ENCODE data around the gene ZSCAN18.

Gene ZSCAN18

DNA sequence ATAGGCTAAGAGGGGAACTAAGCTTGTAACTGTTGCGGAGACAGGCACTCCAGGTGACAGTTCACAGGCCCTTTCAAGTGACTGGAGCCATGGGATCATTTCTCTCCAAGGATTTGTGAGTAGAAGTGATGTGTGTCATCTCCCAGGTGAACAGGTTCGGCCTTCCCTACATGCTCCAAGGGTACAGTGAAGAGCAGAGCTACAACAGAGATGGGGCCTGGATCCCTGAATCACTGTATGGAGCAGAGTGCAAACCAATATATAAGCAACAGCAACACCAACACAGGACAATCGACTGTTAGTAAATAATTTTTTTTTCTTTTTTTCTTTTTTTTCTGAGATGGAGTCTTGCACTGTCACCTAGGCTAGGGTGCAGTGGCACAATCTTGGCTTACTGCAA, 15.0 kb downstream of the ZSCAN18 start:
- ATAC-seq (ENCODE audit: low read depth) (no peak), DNase-seq (ENCODE audit: low spot score) (no peak)
- Histone ChIP-seq H3K36me3 (ENCODE audit: low read depth) (no peaks in the 10 kb centered on the region), H3K4me3 (ENCODE audit: severe bottlenecking) (no peak overlapping the region), H3K27ac (ENCODE audit: poor library complexity, severe bottlenecking) (no peak overlapping the region), H3K27me3 (ENCODE audit: insufficient read depth, poor library complexity, severe bottlenecking) (no peaks in the 10 kb centered on the region), H3K4me1 (ENCODE audit: insufficient read depth, poor library complexity, severe bottlenecking) (no peaks in the 10 kb centered on the region), H3K9me3 (ENCODE audit: severe bottlenecking) (peaks cover 15% of the 10 kb centered on the region)
- TF ChIP-seq, protein P1, sequence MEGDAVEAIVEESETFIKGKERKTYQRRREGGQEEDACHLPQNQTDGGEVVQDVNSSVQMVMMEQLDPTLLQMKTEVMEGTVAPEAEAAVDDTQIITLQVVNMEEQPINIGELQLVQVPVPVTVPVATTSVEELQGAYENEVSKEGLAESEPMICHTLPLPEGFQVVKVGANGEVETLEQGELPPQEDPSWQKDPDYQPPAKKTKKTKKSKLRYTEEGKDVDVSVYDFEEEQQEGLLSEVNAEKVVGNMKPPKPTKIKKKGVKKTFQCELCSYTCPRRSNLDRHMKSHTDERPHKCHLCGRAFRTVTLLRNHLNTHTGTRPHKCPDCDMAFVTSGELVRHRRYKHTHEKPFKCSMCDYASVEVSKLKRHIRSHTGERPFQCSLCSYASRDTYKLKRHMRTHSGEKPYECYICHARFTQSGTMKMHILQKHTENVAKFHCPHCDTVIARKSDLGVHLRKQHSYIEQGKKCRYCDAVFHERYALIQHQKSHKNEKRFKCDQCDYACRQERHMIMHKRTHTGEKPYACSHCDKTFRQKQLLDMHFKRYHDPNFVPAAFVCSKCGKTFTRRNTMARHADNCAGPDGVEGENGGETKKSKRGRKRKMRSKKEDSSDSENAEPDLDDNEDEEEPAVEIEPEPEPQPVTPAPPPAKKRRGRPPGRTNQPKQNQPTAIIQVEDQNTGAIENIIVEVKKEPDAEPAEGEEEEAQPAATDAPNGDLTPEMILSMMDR (IDR thresholded peaks at IDR 0.05; ENCODE audit: poor library complexity, severe bottlenecking), result no peak

DNA sequence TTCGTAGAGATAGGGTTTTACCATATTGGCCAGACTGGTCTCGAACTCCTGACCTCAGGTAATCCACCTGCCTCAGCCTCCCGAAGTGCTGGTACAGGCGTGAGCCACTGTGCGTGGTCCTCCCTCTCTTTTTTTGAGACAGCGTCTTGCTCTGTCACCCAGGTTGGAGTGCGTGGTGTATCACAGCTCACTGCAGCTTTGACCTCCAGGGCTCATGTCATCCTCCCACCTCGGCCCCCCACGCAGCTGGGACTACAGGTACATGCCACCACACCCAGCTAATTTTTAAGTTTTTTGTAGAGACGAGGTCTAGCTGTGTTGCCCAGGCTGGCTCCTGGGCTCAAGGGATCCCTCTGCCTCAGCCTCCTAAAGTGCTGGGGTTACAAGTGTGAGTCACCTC, 18.2 kb downstream of the ZSCAN18 start:
- no peaks in the 10 kb centered on the region for H3K36me3 ChIP-seq (ENCODE audit: low read depth)
- H3K4me1 ChIP-seq (ENCODE audit: insufficient read depth, poor library complexity, severe bottlenecking), result no peaks in the 10 kb centered on the region
- no peak overlapping the region for H3K27ac ChIP-seq (ENCODE audit: poor library complexity, severe bottlenecking)
- H3K9me3 ChIP-seq (ENCODE audit: severe bottlenecking), result peaks cover 9% of the 10 kb centered on the region
- DNase-seq (ENCODE audit: low spot score) (no peak), ATAC-seq (ENCODE audit: low read depth) (no peak)
- no peaks in the 10 kb centered on the region for H3K27me3 ChIP-seq (ENCODE audit: insufficient read depth, poor library complexity, severe bottlenecking)
- no peak overlapping the region for H3K4me3 ChIP-seq (ENCODE audit: severe bottlenecking)
- TF ChIP-seq, protein P1 (IDR thresholded peaks at IDR 0.05; ENCODE audit: poor library complexity, severe bottlenecking), result no peak

DNA sequence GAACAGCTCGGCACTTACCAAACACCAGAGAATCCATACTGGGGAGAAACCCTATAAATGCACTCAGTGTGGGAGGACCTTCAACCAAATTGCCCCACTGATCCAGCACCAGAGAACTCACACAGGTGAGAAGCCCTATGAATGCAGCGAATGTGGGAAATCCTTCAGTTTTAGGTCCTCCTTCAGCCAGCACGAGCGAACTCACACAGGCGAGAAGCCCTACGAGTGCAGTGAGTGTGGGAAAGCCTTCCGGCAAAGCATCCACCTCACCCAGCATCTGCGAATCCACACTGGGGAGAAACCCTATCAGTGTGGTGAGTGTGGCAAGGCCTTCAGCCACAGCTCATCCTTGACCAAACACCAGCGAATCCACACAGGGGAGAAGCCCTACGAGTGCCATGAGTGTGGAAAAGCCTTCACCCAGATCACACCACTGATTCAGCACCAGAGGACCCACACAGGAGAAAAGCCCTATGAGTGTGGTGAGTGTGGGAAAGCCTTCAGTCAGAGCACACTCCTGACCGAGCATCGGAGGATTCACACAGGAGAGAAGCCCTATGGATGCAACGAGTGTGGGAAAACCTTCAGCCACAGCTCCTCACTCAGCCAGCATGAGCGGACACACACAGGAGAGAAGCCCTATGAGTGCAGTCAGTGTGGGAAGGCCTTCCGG, 30.7 kb downstream of the ZSCAN18 start:
- peaks cover 20% of the 10 kb centered on the region for H3K9me3 ChIP-seq (ENCODE audit: severe bottlenecking)
- no peak overlapping the region for H3K27ac ChIP-seq (ENCODE audit: poor library complexity, severe bottlenecking)
- H3K4me1 ChIP-seq (ENCODE audit: insufficient read depth, poor library complexity, severe bottlenecking), result no peaks in the 10 kb centered on the region
- TF ChIP-seq, protein P1 (IDR thresholded peaks at IDR 0.05; ENCODE audit: poor library complexity, severe bottlenecking), result no peak
- ATAC-seq (ENCODE audit: low read depth) (no peak), DNase-seq (ENCODE audit: low spot score) (no peak)
- no peak overlapping the region for H3K4me3 ChIP-seq (ENCODE audit: severe bottlenecking)
- no peaks in the 10 kb centered on the region for H3K36me3 ChIP-seq (ENCODE audit: low read depth)
- no peaks in the 10 kb centered on the region for H3K27me3 ChIP-seq (ENCODE audit: insufficient read depth, poor library complexity, severe bottlenecking)

DNA sequence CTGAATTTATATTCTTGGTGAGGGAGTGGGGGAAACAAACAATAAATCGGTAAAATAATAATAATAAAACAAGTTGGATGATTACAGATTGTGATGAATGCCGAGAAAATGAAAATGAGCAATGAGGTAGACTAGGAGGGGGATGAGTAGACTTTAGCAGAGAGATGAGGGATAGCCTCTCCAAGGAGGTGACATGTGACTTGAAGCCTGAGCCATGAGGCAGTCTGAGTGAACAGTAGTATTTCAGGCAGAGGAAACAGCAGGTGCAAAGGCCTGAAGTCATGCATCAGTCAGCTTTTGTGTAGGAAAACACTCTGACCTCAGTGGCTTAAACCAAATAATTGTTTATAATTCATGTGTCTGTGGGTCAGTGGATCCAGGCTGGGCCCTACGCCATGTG, 34.3 kb downstream of the ZSCAN18 start:
- no peak for ATAC-seq (ENCODE audit: low read depth)
- Histone ChIP-seq H3K27me3 (ENCODE audit: insufficient read depth, poor library complexity, severe bottlenecking) (no peaks in the 10 kb centered on the region), H3K4me1 (ENCODE audit: insufficient read depth, poor library complexity, severe bottlenecking) (no peaks in the 10 kb centered on the region), H3K4me3 (ENCODE audit: severe bottlenecking) (no peak overlapping the region), H3K36me3 (ENCODE audit: low read depth) (no peaks in the 10 kb centered on the region), H3K9me3 (ENCODE audit: severe bottlenecking) (peaks cover 11% of the 10 kb centered on the region), H3K27ac (ENCODE audit: poor library complexity, severe bottlenecking) (no peak overlapping the region)
- TF ChIP-seq, protein P1 (IDR thresholded peaks at IDR 0.05; ENCODE audit: poor library complexity, severe bottlenecking), result no peak
- no peak for DNase-seq (ENCODE audit: low spot score)

DNA sequence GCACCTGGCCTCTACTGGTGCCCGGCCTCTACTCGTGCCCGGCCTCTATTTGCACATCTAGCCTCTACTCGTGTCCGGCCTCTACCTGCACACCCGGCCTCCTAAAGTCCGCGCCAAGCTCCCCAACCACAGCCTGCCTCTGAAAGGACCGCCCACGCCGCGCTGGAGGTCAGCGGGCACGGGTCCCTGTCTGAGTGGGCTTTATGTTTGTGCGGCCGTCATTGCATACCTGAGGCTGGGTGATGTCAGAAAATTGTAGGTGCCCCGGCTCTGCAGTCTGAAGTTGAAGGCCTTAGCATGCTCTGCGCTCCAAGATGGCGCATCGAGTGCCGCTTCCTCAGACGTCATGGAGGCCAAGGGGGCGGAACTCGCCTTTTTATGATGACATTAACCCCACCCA, 37.8 kb downstream of the ZSCAN18 start:
- TF ChIP-seq, protein P1 (IDR thresholded peaks at IDR 0.05; ENCODE audit: poor library complexity, severe bottlenecking), result no peak
- Histone ChIP-seq H3K4me3 (ENCODE audit: severe bottlenecking) (no peak overlapping the region), H3K9me3 (ENCODE audit: severe bottlenecking) (no peaks in the 10 kb centered on the region)

More for the DNA sequence above, 37.8 kb downstream of the ZSCAN18 start:
- H3K27ac ChIP-seq (ENCODE audit: poor library complexity, severe bottlenecking), result no peak overlapping the region
- DNase-seq (ENCODE audit: low spot score), result no peak
- no peaks in the 10 kb centered on the region for H3K27me3 ChIP-seq (ENCODE audit: insufficient read depth, poor library complexity, severe bottlenecking)
- ATAC-seq (ENCODE audit: low read depth), result no peak
- H3K36me3 ChIP-seq (ENCODE audit: low read depth), result no peaks in the 10 kb centered on the region
- H3K4me1 ChIP-seq (ENCODE audit: insufficient read depth, poor library complexity, severe bottlenecking), result no peaks in the 10 kb centered on the region

Measured in RWPE2 (cell line).